ENCODE data around the gene DDAH1. TPM values are rescaled to one million over a fixed set of nuclear protein-coding genes. Genes with fewer than 3 reads are reported as not detected.

The DDAH1 gene
- total RNA-seq, 1 experiment from 2014 or later: 7.9 TPM

GRCh38 chr1:85488126-85488525, 23.2 kb upstream of the DDAH1 start:
- ChIA-PET CTCF (interaction anchor here (0.7 kb wide), 1 partner anchor 398 kb away, joined by 3 read pairs; no protein-coding TSS in a partner anchor), POLR2A (interaction anchor here (0.5 to 1.2 kb wide), 2 partner anchors 23 to 68 kb away, joined by 3 to 4 read pairs; partner anchors contain the start of gene DDAH1)
- no peak for DNase-seq (ENCODE audit: unreplicated experiment)
- H3K36me3 Mint-ChIP-seq (ENCODE audit: insufficient read depth, unreplicated experiment): no peaks in the 10 kb centered on the region
- no peaks in the 10 kb centered on the region for H3K4me1 Mint-ChIP-seq (ENCODE audit: insufficient read depth, unreplicated experiment)
- no TSS peak for BruUV-seq (replicated peaks)
- H3K9me3 Mint-ChIP-seq (ENCODE audit: unreplicated experiment): no peaks in the 10 kb centered on the region
- no peak for TF ChIP-seq CTCF (IDR thresholded peaks at IDR 0.05; ENCODE audit: unreplicated experiment)
- no peak overlapping the region for H3K4me3 Mint-ChIP-seq (ENCODE audit: unreplicated experiment)
- H3K27me3 Mint-ChIP-seq (ENCODE audit: insufficient read depth, unreplicated experiment): no peaks in the 10 kb centered on the region
- no peak overlapping the region for H3K27ac Mint-ChIP-seq (ENCODE audit: low read depth, unreplicated experiment)
- intact Hi-C loops (cut with micrococcal nuclease): no loop called here

- Mint-ChIP-seq H3K36me3 (ENCODE audit: insufficient read depth, unreplicated experiment) (no peaks in the 10 kb centered on the region), H3K27me3 (ENCODE audit: insufficient read depth, unreplicated experiment) (no peaks in the 10 kb centered on the region), H3K4me3 (ENCODE audit: unreplicated experiment) (no peak overlapping the region), H3K4me1 (ENCODE audit: insufficient read depth, unreplicated experiment) (no peaks in the 10 kb centered on the region), H3K27ac (ENCODE audit: low read depth, unreplicated experiment) (no peak overlapping the region), H3K9me3 (ENCODE audit: unreplicated experiment) (no peaks in the 10 kb centered on the region)
- DNase-seq (ENCODE audit: unreplicated experiment): no peak
- intact Hi-C loops (cut with micrococcal nuclease): no loop called here
- CTCF ChIA-PET: interaction anchor here (0.6 to 0.9 kb wide), 2 partner anchors 9 to 10 kb away, joined by 3 to 4 read pairs; no protein-coding TSS in a partner anchor
- no peak for TF ChIP-seq CTCF (IDR thresholded peaks at IDR 0.05; ENCODE audit: unreplicated experiment)
- POLR2A ChIA-PET: interaction anchor here (0.6 to 2.4 kb wide), 7 partner anchors 9 to 1005 kb away, joined by 3 to 15 read pairs (median 4); partner anchors contain the start of genes CCN1 and DDAH1
- no TSS peak for BruUV-seq (replicated peaks)
Observed at GRCh38 chr1:85485516-85485915, 20.6 kb upstream of the DDAH1 start.

- DNase-seq (ENCODE audit: unreplicated experiment): no peak
- Mint-ChIP-seq H3K4me3 (ENCODE audit: unreplicated experiment) (no peak overlapping the region), H3K36me3 (ENCODE audit: insufficient read depth, unreplicated experiment) (no peaks in the 10 kb centered on the region), H3K27me3 (ENCODE audit: insufficient read depth, unreplicated experiment) (no peaks in the 10 kb centered on the region), H3K4me1 (ENCODE audit: insufficient read depth, unreplicated experiment) (no peaks in the 10 kb centered on the region), H3K9me3 (ENCODE audit: unreplicated experiment) (no peaks in the 10 kb centered on the region), H3K27ac (ENCODE audit: low read depth, unreplicated experiment) (no peak overlapping the region)
- ChIA-PET CTCF (interaction anchor here (0.6 to 1.1 kb wide), 4 partner anchors 9 to 97 kb away, joined by 3 to 5 read pairs (median 4); no protein-coding TSS in a partner anchor), POLR2A (interaction anchor here (0.8 to 2.4 kb wide), 9 partner anchors 10 to 213 kb away, joined by 3 to 15 read pairs (median 4); partner anchors contain the start of genes CCN1 and DDAH1)
- TF ChIP-seq CTCF (IDR thresholded peaks at IDR 0.05; ENCODE audit: unreplicated experiment): no peak
- BruUV-seq (replicated peaks): no TSS peak
- intact Hi-C loops (cut with micrococcal nuclease): no loop called here
Observed at GRCh38 chr1:85484716-85485115, 19.8 kb upstream of the DDAH1 start.

- no peak for TF ChIP-seq CTCF (IDR thresholded peaks at IDR 0.05; ENCODE audit: unreplicated experiment)
- Mint-ChIP-seq H3K4me1 (ENCODE audit: insufficient read depth, unreplicated experiment) (no peaks in the 10 kb centered on the region), H3K27me3 (ENCODE audit: insufficient read depth, unreplicated experiment) (no peaks in the 10 kb centered on the region), H3K9me3 (ENCODE audit: unreplicated experiment) (no peaks in the 10 kb centered on the region), H3K4me3 (ENCODE audit: unreplicated experiment) (no peak overlapping the region), H3K27ac (ENCODE audit: low read depth, unreplicated experiment) (no peak overlapping the region), H3K36me3 (ENCODE audit: insufficient read depth, unreplicated experiment) (no peaks in the 10 kb centered on the region)
- no TSS peak for BruUV-seq (replicated peaks)
- DNase-seq (ENCODE audit: unreplicated experiment): no peak
- CTCF ChIA-PET: interaction anchor here (0.7 to 1.1 kb wide), 3 partner anchors 10 to 97 kb away, joined by 3 to 5 read pairs (median 3); no protein-coding TSS in a partner anchor
- intact Hi-C loops (cut with micrococcal nuclease): no loop called here
- POLR2A ChIA-PET: interaction anchor here (0.8 to 2.4 kb wide), 10 partner anchors 10 to 213 kb away, joined by 3 to 15 read pairs (median 4); partner anchors contain the start of genes CCN1 and DDAH1
Observed at GRCh38 chr1:85484264-85484663, 19.3 kb upstream of the DDAH1 start.
